Trophoblast cell (in vitro differentiated cells and primary cell): ENCODE results near the gene ATP8A1.

ENCODE experiments used
- DNase-seq, 2 donors: peaks; one replicate each; pipeline ENCODE4 v3.0.0-alpha.2; 2016
- H2AFZ ChIP-seq: 2 replicates; pipeline ENCODE4 v1.6.1; 2013; ENCODE audit warnings: low read length, moderate library complexity, mild to moderate bottlenecking; ENCODE audit not compliant: insufficient read depth, poor library complexity
- H2AK5ac ChIP-seq: 2 replicates; pipeline ENCODE4 v1.6.1; 2013; ENCODE audit warnings: mild to moderate bottlenecking, low read length
- H2BK120ac ChIP-seq: 2 replicates; pipeline ENCODE4 v1.6.1; 2013; ENCODE audit warnings: low read length, mild to moderate bottlenecking, moderate library complexity; ENCODE audit not compliant: insufficient read depth, poor library complexity
- H2BK12ac ChIP-seq: 2 replicates; pipeline ENCODE4 v1.6.1; 2013; ENCODE audit warnings: mild to moderate bottlenecking, low read length, moderate library complexity
- H2BK5ac ChIP-seq: 2 replicates; pipeline ENCODE4 v1.6.1; 2013; ENCODE audit warnings: low read length, low read depth, moderate library complexity, mild to moderate bottlenecking; ENCODE audit not compliant: poor library complexity
- H3K14ac ChIP-seq: 2 replicates; pipeline ENCODE4 v1.6.1; 2013; ENCODE audit warnings: mild to moderate bottlenecking, low read length
- H3K18ac ChIP-seq: 2 replicates; pipeline ENCODE4 v1.6.1; 2013; ENCODE audit warnings: mild to moderate bottlenecking, low read length
- H3K23ac ChIP-seq: 2 replicates; pipeline ENCODE4 v1.6.1; 2013; ENCODE audit warnings: low read length
- H3K27ac ChIP-seq: 2 replicates; pipeline ENCODE4 v1.5.1; 2013; ENCODE audit warnings: low read depth, mild to moderate bottlenecking, inconsistent platforms, low read length, moderate library complexity
- H3K27me3 ChIP-seq: 2 replicates; pipeline ENCODE4 v1.6.1; 2013; ENCODE audit warnings: inconsistent platforms, mild to moderate bottlenecking, low read length, moderate library complexity; ENCODE audit not compliant: insufficient read depth
- H3K36me3 ChIP-seq, 2 experiments: 1 replicate in 1 of 2; 2 replicates in 1 of 2; pipeline ENCODE4 v1.6.1; 2013; ENCODE audit warnings: low read length in 2 of 2, mild to moderate bottlenecking in 2 of 2, moderate library complexity in 1 of 2; ENCODE audit not compliant: insufficient read depth in 2 of 2, control insufficient read depth in 1 of 2
- H3K4ac ChIP-seq: 2 replicates; pipeline ENCODE4 v1.6.1; 2013; ENCODE audit warnings: low read depth, mild to moderate bottlenecking, low read length, moderate library complexity
- H3K4me1 ChIP-seq, 2 experiments: 1 replicate in 1 of 2; 2 replicates in 1 of 2; pipeline ENCODE4 v1.6.1; 2013; ENCODE audit warnings: low read length in 2 of 2, mild to moderate bottlenecking in 2 of 2, moderate library complexity in 1 of 2; ENCODE audit not compliant: insufficient read depth in 2 of 2, control insufficient read depth in 1 of 2
- H3K4me2 ChIP-seq: 2 replicates; pipeline ENCODE4 v1.6.1; 2013; ENCODE audit warnings: inconsistent platforms, mild to moderate bottlenecking, low read length, moderate library complexity
- H3K4me3 ChIP-seq: 2 replicates; pipeline ENCODE4 v1.5.1; 2013; ENCODE audit warnings: mild to moderate bottlenecking, low read depth, low read length, inconsistent platforms
- H3K79me1 ChIP-seq: one replicate; pipeline ENCODE4 v1.6.1; 2013; ENCODE audit warnings: low read length
- H3K79me2 ChIP-seq: 2 replicates; pipeline ENCODE4 v1.6.1; 2013; ENCODE audit warnings: low read length, mild to moderate bottlenecking; ENCODE audit not compliant: control insufficient read depth, insufficient read depth, poor library complexity
- H3K9ac ChIP-seq: 2 replicates; pipeline ENCODE4 v1.6.1; 2013; ENCODE audit warnings: mild to moderate bottlenecking, low read length
- H3K9me3 ChIP-seq: 2 replicates; pipeline ENCODE4 v1.6.1; 2013; ENCODE audit warnings: low read depth, mild to moderate bottlenecking, control low read depth, inconsistent platforms, low read length; ENCODE audit not compliant: insufficient read depth
- H4K12ac ChIP-seq: 2 replicates; pipeline ENCODE4 v1.6.1; 2013; ENCODE audit warnings: low read depth, mild to moderate bottlenecking, low read length, moderate library complexity
- H4K8ac ChIP-seq: 2 replicates; pipeline ENCODE4 v1.6.1; 2013; ENCODE audit warnings: low read depth, mild to moderate bottlenecking, low read length, moderate library complexity
- H4K91ac ChIP-seq: one replicate; pipeline ENCODE4 v1.6.1; 2013; ENCODE audit warnings: low read depth, mild to moderate bottlenecking, low read length, moderate library complexity
- WGBS: extraction: QIAGEN DNeasy Blood & Tissue Kit; methylation state at CpG from one replicate; pipeline ENCODE4 v1.1.7; 2013; ENCODE audit warnings: missing lambda C conversion rate; ENCODE audit not compliant: insufficient read length, insufficient coverage; ENCODE audit errors: extremely low coverage; 5-methylcytosine and 5-hydroxymethylcytosine counted together

Gene ATP8A1

GRCh38 chr4:42603862-42604261, 53.0 kb downstream of the ATP8A1 start:
- H3K79me2 ChIP-seq, result no peaks in the 10 kb centered on the region
- no peak overlapping the region for H3K18ac ChIP-seq
- H3K27me3 ChIP-seq, result no peaks in the 10 kb centered on the region
- H3K4me2 ChIP-seq, result no peak overlapping the region
- no peak overlapping the region for H4K91ac ChIP-seq
- no peaks in the 10 kb centered on the region for H3K9me3 ChIP-seq
- no peak overlapping the region for H2BK12ac ChIP-seq
- no peak for DNase-seq
- H3K14ac ChIP-seq, result no peak overlapping the region
- no peak overlapping the region for H2AFZ ChIP-seq
- H4K8ac ChIP-seq, result no peak overlapping the region
- H2BK5ac ChIP-seq, result no peak overlapping the region
- no CpG with 5 or more reads among the region's 2 CpGs for WGBS
- H3K4ac ChIP-seq, result no peak overlapping the region
- no peak overlapping the region for H2AK5ac ChIP-seq
- H3K4me1 ChIP-seq, result no peaks in the 10 kb centered on the region
- H2BK120ac ChIP-seq, result no peak overlapping the region
- no peak overlapping the region for H4K12ac ChIP-seq
- no peak overlapping the region for H3K27ac ChIP-seq
- H3K23ac ChIP-seq, result no peak overlapping the region
- no peaks in the 10 kb centered on the region for H3K79me1 ChIP-seq
- H3K36me3 ChIP-seq, result no peaks in the 10 kb centered on the region
- H3K9ac ChIP-seq, result no peak overlapping the region
- no peak overlapping the region for H3K4me3 ChIP-seq

- Histone ChIP-seq H3K4ac (no peak overlapping the region), H3K4me3 (no peak overlapping the region), H3K4me2 (no peak overlapping the region), H3K79me1 (no peaks in the 10 kb centered on the region), H3K9ac (no peak overlapping the region), H4K8ac (no peak overlapping the region), H2AK5ac (no peak overlapping the region), H3K23ac (no peak overlapping the region), H3K27me3 (no peaks in the 10 kb centered on the region), H2BK5ac (no peak overlapping the region), H2BK12ac (no peak overlapping the region), H3K9me3 (no peaks in the 10 kb centered on the region), H3K4me1 (no peaks in the 10 kb centered on the region), H3K18ac (no peak overlapping the region), H3K36me3 (no peaks in the 10 kb centered on the region), H2AFZ (no peak overlapping the region), H3K14ac (no peak overlapping the region), H3K79me2 (no peaks in the 10 kb centered on the region), H3K27ac (no peak overlapping the region), H4K91ac (no peak overlapping the region), H4K12ac (no peak overlapping the region), H2BK120ac (no peak overlapping the region)
- no peak for DNase-seq
- WGBS, result no CpG with 5 or more reads among the region's 2 CpGs
These were observed 56.3 kb downstream of the ATP8A1 start for GRCh38 chr4:42600578-42600977.

- no CpG with 5 or more reads among the region's 2 CpGs for WGBS
- no peak overlapping the region for H3K14ac ChIP-seq
These were observed 60.0 kb downstream of the ATP8A1 start for GRCh38 chr4:42596918-42597317.

GRCh38 chr4:42594888-42595287, 62.0 kb downstream of the ATP8A1 start:
- H3K9me3 ChIP-seq, result no peaks in the 10 kb centered on the region
- no peak overlapping the region for H3K14ac ChIP-seq
- H3K79me2 ChIP-seq, result no peaks in the 10 kb centered on the region
- no peak overlapping the region for H3K27ac ChIP-seq
- H2AK5ac ChIP-seq, result no peak overlapping the region
- no peaks in the 10 kb centered on the region for H3K27me3 ChIP-seq
- no peak overlapping the region for H4K91ac ChIP-seq
- no peak overlapping the region for H2AFZ ChIP-seq
- H3K4me3 ChIP-seq, result no peak overlapping the region
- no peak for DNase-seq
- H3K23ac ChIP-seq, result no peak overlapping the region
- no peak overlapping the region for H3K18ac ChIP-seq
- no peak overlapping the region for H2BK12ac ChIP-seq
- no peaks in the 10 kb centered on the region for H3K4me1 ChIP-seq
- H4K12ac ChIP-seq, result no peak overlapping the region
- no CpG with 5 or more reads among the region's 1 CpG for WGBS
- H2BK5ac ChIP-seq, result no peak overlapping the region
- H3K4ac ChIP-seq, result no peak overlapping the region
- no peaks in the 10 kb centered on the region for H3K79me1 ChIP-seq
- no peak overlapping the region for H3K9ac ChIP-seq
- no peak overlapping the region for H3K4me2 ChIP-seq
- H2BK120ac ChIP-seq, result no peak overlapping the region
- H3K36me3 ChIP-seq, result no peaks in the 10 kb centered on the region
- H4K8ac ChIP-seq, result no peak overlapping the region

More at GRCh38 chr4:42596918-42597317, 60.0 kb downstream of the ATP8A1 start:
- no peak for DNase-seq
- Histone ChIP-seq H3K23ac (no peak overlapping the region), H2BK12ac (no peak overlapping the region), H2BK120ac (no peak overlapping the region), H3K4me3 (no peak overlapping the region), H3K9ac (no peak overlapping the region), H3K4ac (no peak overlapping the region), H3K27me3 (no peaks in the 10 kb centered on the region), H3K79me2 (no peaks in the 10 kb centered on the region), H3K4me2 (no peak overlapping the region), H2BK5ac (no peak overlapping the region), H4K12ac (no peak overlapping the region), H3K79me1 (no peaks in the 10 kb centered on the region), H3K9me3 (no peaks in the 10 kb centered on the region), H3K18ac (no peak overlapping the region), H2AFZ (no peak overlapping the region), H3K36me3 (no peaks in the 10 kb centered on the region), H4K8ac (no peak overlapping the region), H4K91ac (no peak overlapping the region), H3K4me1 (no peaks in the 10 kb centered on the region), H2AK5ac (no peak overlapping the region), H3K27ac (no peak overlapping the region)
